MM.1S (cell line): ENCODE data around the gene CNRIP1.
"Not testable (repeated sequence)": the region's sequence is repeated elsewhere in the genome, so short reads cannot be mapped to it uniquely, and the experiment has no call there.

Experiments
- CTCF ChIP-seq: fragments of 300-600 bp; sonication (generic); IDR thresholded peaks from 2 replicates; pipeline ENCODE4 v1.5.1; 2016; ENCODE audit warnings: antibody characterized with exemption, low read length, mixed read lengths
- EZH2 ChIP-seq: fragments of 300-600 bp; sonication (generic); optimal IDR thresholded peaks from 2 replicates; pipeline ENCODE3; 2017; ENCODE audit warnings: low read depth, mild to moderate bottlenecking, antibody characterized with exemption, low read length, mixed read lengths

GRCh38 chr2:68303902-68304272 lies 15.9 kb downstream of the CNRIP1 start:
- TF ChIP-seq CTCF, EZH2: not testable (repeated sequence)
